Sigmoid colon (tissue), 4 donors: ENCODE data around the gene ZNF675.
"Not testable (repeated sequence)": the region's sequence is repeated elsewhere in the genome, so short reads cannot be mapped to it uniquely, and the experiment has no call there.

Experiments used
- CTCF ChIP-seq, 4 experiments: fragments of 450-650 bp in 3 of 4; fragments of 200-600 bp in 1 of 4; IDR thresholded peaks; one replicate each; pipeline ENCODE4 v1.5.1; 2016 to 2019; ENCODE audit warnings: antibody characterized with exemption in 4 of 4, mild to moderate bottlenecking in 3 of 4, moderate library complexity in 2 of 4
- POLR2A ChIP-seq, 2 donors: fragments of 450-650 bp; IDR thresholded peaks; one replicate each; pipeline ENCODE4 v1.6.1; 2016; ENCODE audit warnings: antibody characterized with exemption in 2 of 2, mild to moderate bottlenecking in 2 of 2, moderate library complexity in 2 of 2
- POLR2AphosphoS5 ChIP-seq, 4 donors: sonication (generic); formaldehyde crosslinking; IDR thresholded peaks; one replicate each; pipeline ENCODE4 v1.6.1; 2017; ENCODE audit warnings: antibody characterized with exemption in 4 of 4

GRCh38 chr19:23692937-23693336 is 5.9 kb upstream of the ZNF675 start:
- TF ChIP-seq CTCF, POLR2AphosphoS5, POLR2A (IDR thresholded peaks at IDR 0.05): not testable (repeated sequence)
